ENCODE measurements around the gene DNM3.

DNA sequence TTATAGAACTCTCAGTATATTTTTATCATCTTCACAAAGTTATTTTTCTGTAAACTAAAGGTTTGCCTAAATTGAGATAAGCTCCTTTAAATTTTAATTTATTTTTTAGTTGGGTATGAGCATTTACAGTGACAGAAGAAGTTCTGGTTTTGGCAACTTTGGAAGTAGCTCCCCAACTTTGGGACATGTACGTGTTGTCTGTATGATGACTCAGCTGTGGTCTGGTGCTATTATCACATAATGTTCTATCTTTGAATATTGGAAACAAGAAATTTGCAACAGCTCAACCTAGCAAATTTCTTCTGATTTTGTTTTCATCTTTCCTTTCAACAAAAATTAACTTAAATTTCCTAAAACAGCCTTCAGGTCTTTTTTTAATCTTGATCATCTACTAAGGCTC is 532.6 kb downstream of the DNM3 start:
- TF ChIP-seq, protein P1, sequence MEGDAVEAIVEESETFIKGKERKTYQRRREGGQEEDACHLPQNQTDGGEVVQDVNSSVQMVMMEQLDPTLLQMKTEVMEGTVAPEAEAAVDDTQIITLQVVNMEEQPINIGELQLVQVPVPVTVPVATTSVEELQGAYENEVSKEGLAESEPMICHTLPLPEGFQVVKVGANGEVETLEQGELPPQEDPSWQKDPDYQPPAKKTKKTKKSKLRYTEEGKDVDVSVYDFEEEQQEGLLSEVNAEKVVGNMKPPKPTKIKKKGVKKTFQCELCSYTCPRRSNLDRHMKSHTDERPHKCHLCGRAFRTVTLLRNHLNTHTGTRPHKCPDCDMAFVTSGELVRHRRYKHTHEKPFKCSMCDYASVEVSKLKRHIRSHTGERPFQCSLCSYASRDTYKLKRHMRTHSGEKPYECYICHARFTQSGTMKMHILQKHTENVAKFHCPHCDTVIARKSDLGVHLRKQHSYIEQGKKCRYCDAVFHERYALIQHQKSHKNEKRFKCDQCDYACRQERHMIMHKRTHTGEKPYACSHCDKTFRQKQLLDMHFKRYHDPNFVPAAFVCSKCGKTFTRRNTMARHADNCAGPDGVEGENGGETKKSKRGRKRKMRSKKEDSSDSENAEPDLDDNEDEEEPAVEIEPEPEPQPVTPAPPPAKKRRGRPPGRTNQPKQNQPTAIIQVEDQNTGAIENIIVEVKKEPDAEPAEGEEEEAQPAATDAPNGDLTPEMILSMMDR (IDR thresholded peaks at IDR 0.05; ENCODE audit: insufficient read depth, low read depth, low read length), result no peak
- no peak for TF ChIP-seq EZH2 (IDR thresholded peaks at IDR 0.05; ENCODE audit: insufficient read depth, low read length)
